GM23338 (cell line): Measurements from ENCODE around the gene TUBG1. TPM values are rescaled to one million over a fixed set of nuclear protein-coding genes. Genes with fewer than 3 reads are reported as not detected.

Source experiments
- ATAC-seq: fragments of 200-7000 bp; cut with Tn5 transposase; 3 replicates; pipeline ENCODE4 v1.9.1; 2020
- DNase-seq: peaks from one replicate; pipeline ENCODE4 v3.0.0-alpha.2; 2015; ENCODE audit warnings: low spot score
- H2AFZ ChIP-seq: fragments of 200-600 bp; sonication (generic); 2 replicates; pipeline ENCODE4 v1.8.0; 2016; ENCODE audit warnings: antibody characterized with exemption, mild to moderate bottlenecking, moderate library complexity
- H3F3A ChIP-seq: fragments of 200-600 bp; sonication (generic); replicated peaks from 2 replicates; pipeline ENCODE4 v1.8.0; 2017; ENCODE audit warnings: antibody characterized with exemption, mixed run types, low read depth
- H3K27ac ChIP-seq: fragments of 200-600 bp; sonication (generic); 2 replicates; pipeline ENCODE4 v1.6.1; 2016; ENCODE audit warnings: low read depth
- H3K27me3 ChIP-seq: fragments of 200-600 bp; sonication (generic); 2 replicates; pipeline ENCODE4 v1.8.0; 2016; ENCODE audit warnings: mild to moderate bottlenecking, mixed run types, moderate library complexity; ENCODE audit not compliant: insufficient read depth
- H3K36me3 ChIP-seq: fragments of 200-600 bp; sonication (generic); 2 replicates; pipeline ENCODE4 v1.8.0; 2016; ENCODE audit warnings: mild to moderate bottlenecking; ENCODE audit not compliant: insufficient read depth
- H3K4me1 ChIP-seq: fragments of 200-600 bp; sonication (generic); 2 replicates; pipeline ENCODE4 v1.8.0; 2016; ENCODE audit warnings: mild to moderate bottlenecking, moderate library complexity; ENCODE audit not compliant: insufficient read depth
- H3K4me2 ChIP-seq: fragments of 200-600 bp; sonication (generic); 2 replicates; pipeline ENCODE4 v1.7.1; 2017; ENCODE audit warnings: mixed run types
- H3K4me3 ChIP-seq: fragments of 200-600 bp; sonication (generic); 2 replicates; pipeline ENCODE4 v1.6.1; 2016; ENCODE audit warnings: mixed run types
- H3K79me2 ChIP-seq: fragments of 200-600 bp; sonication (generic); replicated peaks from 2 replicates; pipeline ENCODE4 v1.8.0; 2017; ENCODE audit warnings: mild to moderate bottlenecking; ENCODE audit not compliant: insufficient read depth
- H3K9me2 ChIP-seq: fragments of 200-600 bp; sonication (generic); 2 replicates; pipeline ENCODE4 v1.8.0; 2017; ENCODE audit not compliant: insufficient read depth
- H4K20me1 ChIP-seq: fragments of 200-600 bp; sonication (generic); replicated peaks from 2 replicates; pipeline ENCODE4 v1.8.0; 2017; ENCODE audit warnings: mild to moderate bottlenecking; ENCODE audit not compliant: insufficient read depth
- H3K27ac Mint-ChIP-seq: 2 replicates; pipeline ENCODE4 v1.8.0; 2020; ENCODE audit warnings: inconsistent platforms, mild to moderate bottlenecking, moderate library complexity, mixed read lengths
- H3K27me3 Mint-ChIP-seq: 3 replicates; pipeline ENCODE4 v1.8.0; 2022; ENCODE audit warnings: low read depth, mild to moderate bottlenecking, moderate library complexity, mixed read lengths, inconsistent platforms; ENCODE audit not compliant: insufficient read depth, poor library complexity
- H3K36me3 Mint-ChIP-seq: 3 replicates; pipeline ENCODE4 v1.8.0; 2021; ENCODE audit warnings: low read depth, mild to moderate bottlenecking, inconsistent platforms, moderate library complexity, mixed read lengths
- H3K4me1 Mint-ChIP-seq: 3 replicates; pipeline ENCODE4 v1.8.0; 2020; ENCODE audit warnings: mild to moderate bottlenecking, inconsistent platforms, mixed read lengths
- H3K4me3 Mint-ChIP-seq: 3 replicates; pipeline ENCODE4 v1.8.0; 2021; ENCODE audit warnings: moderate library complexity, mild to moderate bottlenecking, inconsistent platforms, mixed read lengths
- H3K9me3 Mint-ChIP-seq: 3 replicates; pipeline ENCODE4 v1.8.0; 2020; ENCODE audit warnings: moderate library complexity, mild to moderate bottlenecking, inconsistent platforms, mixed read lengths
- CREB1 ChIP-seq: fragments of 250-450 bp; sonication (Bioruptor Pico); IDR thresholded peaks from 2 replicates; pipeline ENCODE4 v1.5.0; 2020; ENCODE audit warnings: low read depth, mild to moderate bottlenecking, moderate library complexity
- CTCF ChIP-seq, 2 experiments: fragments of 200-600 bp in 1 of 2; sonication (generic) in 1 of 2; conservative IDR thresholded peaks; 2 replicates each; pipeline versions ENCODE4 v1.5.1 to v1.6.1; 2016 to 2017; ENCODE audit warnings: antibody characterized with exemption in 2 of 2, low read depth in 2 of 2, mild to moderate bottlenecking in 2 of 2, moderate library complexity in 1 of 2
- ETS1 ChIP-seq: IDR thresholded peaks from 2 replicates; pipeline ENCODE4 v1.6.1; 2016; ENCODE audit warnings: antibody characterized with exemption
- EZH2 ChIP-seq: fragments of 200-600 bp; sonication (generic); IDR thresholded peaks from one replicate; pipeline ENCODE4 v1.8.0; 2017; ENCODE audit warnings: antibody characterized with exemption, mild to moderate bottlenecking, low read depth; ENCODE audit not compliant: unreplicated experiment
- EZH2phosphoT487 ChIP-seq: fragments of 200-600 bp; sonication (generic); IDR thresholded peaks from one replicate; pipeline ENCODE4 v1.8.1; 2018; ENCODE audit warnings: antibody characterized with exemption; ENCODE audit not compliant: unreplicated experiment
- JUNB ChIP-seq: IDR thresholded peaks from one replicate; pipeline ENCODE4 v1.6.1; 2016; ENCODE audit warnings: antibody characterized with exemption; ENCODE audit not compliant: unreplicated experiment
- NANOG ChIP-seq: IDR thresholded peaks from 2 replicates; pipeline ENCODE4 v1.6.1; 2016; ENCODE audit warnings: antibody characterized with exemption, borderline replicate concordance
- POLR2AphosphoS5 ChIP-seq: IDR thresholded peaks from 2 replicates; pipeline ENCODE4 v1.6.1; 2016; ENCODE audit warnings: antibody characterized with exemption, low read depth
- REST ChIP-seq: IDR thresholded peaks from one replicate; pipeline ENCODE4 v1.6.1; 2018; ENCODE audit warnings: antibody characterized with exemption; ENCODE audit not compliant: unreplicated experiment
- STAT1 ChIP-seq: IDR thresholded peaks from one replicate; pipeline ENCODE4 v1.6.1; 2016; ENCODE audit warnings: antibody characterized with exemption; ENCODE audit not compliant: unreplicated experiment
- ZNF114 ChIP-seq: fragments of 250-450 bp; sonication (Bioruptor Pico); IDR thresholded peaks from 2 replicates; pipeline ENCODE4 v1.5.0; 2020; ENCODE audit warnings: mild to moderate bottlenecking, moderate library complexity
- ZNF331 ChIP-seq: fragments of 250-450 bp; sonication (Bioruptor Pico); IDR thresholded peaks from 2 replicates; pipeline ENCODE4 v1.5.0; 2020; ENCODE audit warnings: low read depth, mild to moderate bottlenecking, moderate library complexity
- ZNF462 ChIP-seq: fragments of 250-450 bp; sonication (Bioruptor Pico); IDR thresholded peaks from 2 replicates; pipeline ENCODE4 v1.5.0; 2020; ENCODE audit warnings: mild to moderate bottlenecking, moderate library complexity
- polyA plus RNA-seq: library from polyadenylated mRNA; unstranded; fragments of >200 nt; fragmentation: Nextera tagmentation; extraction: Ambion mirVana; gene quantifications from 2 replicates; pipeline ENCODE4 v1.2.1, GENCODE V29; 2016
- total RNA-seq: library from RNA; depleted of rRNA; stranded (reverse); fragments of >200 nt; shearing (Covaris generic); gene quantifications from 2 replicates; pipeline ENCODE4 v1.2.3, GENCODE V29; 2014

The TUBG1 gene
- total and polyA plus RNA-seq, 2 experiments from 2014 or later = 101 to 117 TPM

- DNase-seq = no peak
- no peak overlapping the region for H3K4me2 ChIP-seq
- no peaks in the 10 kb centered on the region for H3K79me2 ChIP-seq
- H3K4me3 ChIP-seq = no peak overlapping the region
- Mint-ChIP-seq H3K36me3 (no peaks in the 10 kb centered on the region), H3K27me3 (peaks cover 8% of the 10 kb centered on the region), H3K4me1 (peaks cover 8% of the 10 kb centered on the region), H3K4me3 (no peak overlapping the region), H3K27ac (no peak overlapping the region), H3K9me3 (no peaks in the 10 kb centered on the region)
- H2AFZ ChIP-seq = no peak overlapping the region
- no peaks in the 10 kb centered on the region for H3K9me2 ChIP-seq
- TF ChIP-seq JUNB (no peak), POLR2AphosphoS5 (no peak), CTCF (conservative IDR thresholded peaks at IDR 0.05; ENCODE audit: low read depth in 2 of 2) (no peak), CREB1 (CRISPR knock-in tag) (no peak), ETS1 (no peak), ZNF462 (CRISPR knock-in tag) (no peak), ZNF331 (no peak), EZH2phosphoT487 (no peak), NANOG (no peak), ZNF114 (CRISPR knock-in tag) (no peak), EZH2 (no peak), REST (no peak), STAT1 (no peak)
- no peak overlapping the region for H3K27ac ChIP-seq
- H3F3A ChIP-seq = no peaks in the 10 kb centered on the region
- H3K27me3 ChIP-seq = no peaks in the 10 kb centered on the region
- H3K4me1 ChIP-seq = peaks cover 5% of the 10 kb centered on the region; the same call in 1 of the 2 replicates
- H3K36me3 ChIP-seq = no peaks in the 10 kb centered on the region
- no peaks in the 10 kb centered on the region for H4K20me1 ChIP-seq
- ATAC-seq = no peak
These were observed 30.6 kb downstream of the TUBG1 start for GRCh38 chr17:42640121-42640520.
